HG02642 (cell line): ENCODE data around the gene IRF5.
"Not testable (repeated sequence)": the region's sequence is repeated elsewhere in the genome, so short reads cannot be mapped to it uniquely, and the experiment has no call there.

Experiments used
- ATAC-seq: cut with Tn5 transposase; IDR thresholded peaks from one replicate; pipeline ENCODE4 v1.9.1; 2021; ENCODE audit warnings: mild to moderate bottlenecking; ENCODE audit not compliant: unreplicated experiment, poor library complexity

IRF5 gene

GRCh38 chr7:128906001-128906765 is 31.5 kb upstream of the IRF5 start:
- no peak for ATAC-seq

GRCh38 chr7:128906766-128907559 is 30.8 kb upstream of the IRF5 start:
- ATAC-seq = no peak

- no peak for ATAC-seq
Observed at GRCh38 chr7:128908750-128909624, 28.7 kb upstream of the IRF5 start.

- ATAC-seq = no peak
Observed at GRCh38 chr7:128909625-128910568, 27.8 kb upstream of the IRF5 start.

- no peak for ATAC-seq
Observed at GRCh38 chr7:128910569-128910945, 27.2 kb upstream of the IRF5 start, which contains the start of gene KCP. Gene KCP, minus strand, starts transcription at chr7:128910709. Its CDS starts 33 bp downstream, at chr7:128910676.

GRCh38 chr7:128911423-128912031 is 26.2 kb upstream of the IRF5 start:
- ATAC-seq = no peak

- ATAC-seq = no peak
Observed at GRCh38 chr7:128912281-128912680, 25.4 kb upstream of the IRF5 start.

- ATAC-seq = not testable (repeated sequence)
Observed at GRCh38 chr7:128912709-128913495, 24.8 kb upstream of the IRF5 start.

GRCh38 chr7:128913870-128914565 is 23.7 kb upstream of the IRF5 start:
- ATAC-seq = no peak

GRCh38 chr7:128914566-128915151 is 23.1 kb upstream of the IRF5 start:
- ATAC-seq = no peak

- no peak for ATAC-seq
Observed at GRCh38 chr7:128915271-128915819, 22.4 kb upstream of the IRF5 start.

- no peak for ATAC-seq
Observed at GRCh38 chr7:128915841-128916642, 21.7 kb upstream of the IRF5 start.

GRCh38 chr7:128916643-128916915 is 21.1 kb upstream of the IRF5 start:
- no peak for ATAC-seq

- no peak for ATAC-seq
Observed at GRCh38 chr7:128917122-128917521, 20.6 kb upstream of the IRF5 start.

- no peak for ATAC-seq
Observed at GRCh38 chr7:128918016-128918665, 19.6 kb upstream of the IRF5 start.

GRCh38 chr7:128919241-128919640 is 18.5 kb upstream of the IRF5 start:
- no peak for ATAC-seq
